ENCODE data around the gene NTPCR.
A peak's percentile ranks its signal among the peaks of the same experiment; 100 is the strongest.
"Not testable (repeated sequence)": the region's sequence is repeated elsewhere in the genome, so short reads cannot be mapped to it uniquely, and the experiment has no call there.

The NTPCR gene

GRCh38 chr1:232950197-232951176 is at the start of gene NTPCR:
Gene NTPCR (plus strand): TSS chr1:232950611. CDS start chr1:232950711, 100 bp downstream.
- peak; percentile 90 for DNase-seq (ENCODE audit: low read depth)

- DNase-seq (ENCODE audit: low read depth) = no peak
Observed at GRCh38 chr1:232900818-232901217, 49.6 kb upstream of the NTPCR start.

GRCh38 chr1:232901255-232901654 is 49.2 kb upstream of the NTPCR start:
- peak; percentile 11 for DNase-seq (ENCODE audit: low read depth)

GRCh38 chr1:232902774-232903350 is 47.5 kb upstream of the NTPCR start:
- DNase-seq (ENCODE audit: low read depth) = no peak

GRCh38 chr1:232904131-232904530 is 46.3 kb upstream of the NTPCR start:
- no peak for DNase-seq (ENCODE audit: low read depth)

- peak; percentile 84 for DNase-seq (ENCODE audit: low read depth)
Observed at GRCh38 chr1:232904566-232904965, 45.8 kb upstream of the NTPCR start.

- DNase-seq (ENCODE audit: low read depth) = peak; percentile 21
Observed at GRCh38 chr1:232905331-232906034, 44.9 kb upstream of the NTPCR start.

GRCh38 chr1:232906441-232906840 is 44.0 kb upstream of the NTPCR start:
- DNase-seq (ENCODE audit: low read depth) = no peak

GRCh38 chr1:232908831-232909230 is 41.6 kb upstream of the NTPCR start:
- no peak for DNase-seq (ENCODE audit: low read depth)

GRCh38 chr1:232909752-232910151 is 40.7 kb upstream of the NTPCR start:
- DNase-seq (ENCODE audit: low read depth) = no peak

GRCh38 chr1:232911027-232911599 is 39.3 kb upstream of the NTPCR start:
- DNase-seq (ENCODE audit: low read depth) = no peak

- DNase-seq (ENCODE audit: low read depth) = no peak
Observed at GRCh38 chr1:232912845-232913580, 37.4 kb upstream of the NTPCR start.

- not testable (repeated sequence) for DNase-seq (ENCODE audit: low read depth)
Observed at GRCh38 chr1:232914271-232914670, 36.1 kb upstream of the NTPCR start.

GRCh38 chr1:232915212-232915611 is 35.2 kb upstream of the NTPCR start:
- DNase-seq (ENCODE audit: low read depth) = no peak

- no peak for DNase-seq (ENCODE audit: low read depth)
Observed at GRCh38 chr1:232917053-232917452, 33.4 kb upstream of the NTPCR start.

GRCh38 chr1:232921381-232921780 is 29.0 kb upstream of the NTPCR start:
- DNase-seq (ENCODE audit: low read depth) = no peak

GRCh38 chr1:232922485-232922884 is 27.9 kb upstream of the NTPCR start:
- peak; percentile 10 for DNase-seq (ENCODE audit: low read depth)

- peak; percentile 3 for DNase-seq (ENCODE audit: low read depth)
Observed at GRCh38 chr1:232923739-232924386, 26.5 kb upstream of the NTPCR start.

- DNase-seq (ENCODE audit: low read depth) = no peak
Observed at GRCh38 chr1:232924874-232925273, 25.5 kb upstream of the NTPCR start.

- no peak for DNase-seq (ENCODE audit: low read depth)
Observed at GRCh38 chr1:232925421-232926220, 24.8 kb upstream of the NTPCR start.
